IMR-90 (cell line): ENCODE measurements around the gene TNIP1.

Source experiments
- MAZ ChIP-seq: IDR thresholded peaks from 2 replicates; pipeline ENCODE4 v1.6.1; 2012; ENCODE audit warnings: low read depth, mild to moderate bottlenecking, low read length, improper control_type of control experiment, moderate library complexity, borderline replicate concordance
- TF ChIP-seq, protein P1 (sequence below): conservative IDR thresholded peaks from 2 replicates; pipeline ENCODE4 v1.5.1; 2012; ENCODE audit warnings: mild to moderate bottlenecking, low read depth, low read length, improper control_type of control experiment

DNA sequence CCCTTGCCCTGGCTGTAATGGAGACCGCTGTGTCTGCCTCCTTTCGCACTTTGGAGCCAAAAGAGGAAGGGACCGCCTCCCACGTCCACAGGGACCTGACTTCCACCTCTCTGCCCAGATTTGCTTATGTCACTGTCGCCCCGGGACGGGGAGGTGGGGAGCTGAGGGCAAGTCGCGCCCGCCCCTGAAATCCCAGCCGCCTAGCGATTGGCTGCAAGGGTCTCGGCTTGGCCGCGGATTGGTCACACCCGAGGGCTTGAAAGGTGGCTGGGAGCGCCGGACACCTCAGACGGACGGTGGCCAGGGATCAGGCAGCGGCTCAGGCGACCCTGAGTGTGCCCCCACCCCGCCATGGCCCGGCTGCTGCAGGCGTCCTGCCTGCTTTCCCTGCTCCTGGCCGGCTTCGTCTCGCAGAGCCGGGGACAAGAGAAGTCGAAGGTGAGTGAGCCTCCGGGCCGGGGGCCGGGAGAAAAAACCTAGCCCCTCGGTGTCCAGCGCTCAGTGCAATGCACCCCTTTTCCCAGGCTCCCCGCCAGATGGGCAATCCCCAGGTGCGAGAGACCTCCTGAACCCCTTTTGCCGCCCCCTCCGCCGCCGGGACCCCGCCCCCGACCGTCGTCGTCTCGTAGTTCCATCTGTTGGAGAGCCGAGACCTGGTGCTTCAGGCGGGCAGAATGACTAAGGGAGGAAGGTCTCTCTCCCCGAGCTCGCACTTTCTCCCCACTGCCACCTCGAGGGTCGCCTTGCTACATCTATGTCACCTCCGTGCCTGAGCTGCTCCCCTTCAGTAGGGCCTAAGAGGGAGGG lies 60.3 kb downstream of the TNIP1 start, which contains the start of gene GPX3:
- no peak for TF ChIP-seq MAZ
- TF ChIP-seq, protein P1, sequence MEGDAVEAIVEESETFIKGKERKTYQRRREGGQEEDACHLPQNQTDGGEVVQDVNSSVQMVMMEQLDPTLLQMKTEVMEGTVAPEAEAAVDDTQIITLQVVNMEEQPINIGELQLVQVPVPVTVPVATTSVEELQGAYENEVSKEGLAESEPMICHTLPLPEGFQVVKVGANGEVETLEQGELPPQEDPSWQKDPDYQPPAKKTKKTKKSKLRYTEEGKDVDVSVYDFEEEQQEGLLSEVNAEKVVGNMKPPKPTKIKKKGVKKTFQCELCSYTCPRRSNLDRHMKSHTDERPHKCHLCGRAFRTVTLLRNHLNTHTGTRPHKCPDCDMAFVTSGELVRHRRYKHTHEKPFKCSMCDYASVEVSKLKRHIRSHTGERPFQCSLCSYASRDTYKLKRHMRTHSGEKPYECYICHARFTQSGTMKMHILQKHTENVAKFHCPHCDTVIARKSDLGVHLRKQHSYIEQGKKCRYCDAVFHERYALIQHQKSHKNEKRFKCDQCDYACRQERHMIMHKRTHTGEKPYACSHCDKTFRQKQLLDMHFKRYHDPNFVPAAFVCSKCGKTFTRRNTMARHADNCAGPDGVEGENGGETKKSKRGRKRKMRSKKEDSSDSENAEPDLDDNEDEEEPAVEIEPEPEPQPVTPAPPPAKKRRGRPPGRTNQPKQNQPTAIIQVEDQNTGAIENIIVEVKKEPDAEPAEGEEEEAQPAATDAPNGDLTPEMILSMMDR = no peak
